NCI-H2107 (cell line): ENCODE measurements around the gene ASZ1.
"Not testable (repeated sequence)": the region's sequence is repeated elsewhere in the genome, so short reads cannot be mapped to it uniquely, and the experiment has no call there.

ENCODE experiments used
- DNase-seq: peaks from one replicate; lab custom pipeline; 2025; lab: John Stamatoyannopoulos, UW

ASZ1 gene

DNA sequence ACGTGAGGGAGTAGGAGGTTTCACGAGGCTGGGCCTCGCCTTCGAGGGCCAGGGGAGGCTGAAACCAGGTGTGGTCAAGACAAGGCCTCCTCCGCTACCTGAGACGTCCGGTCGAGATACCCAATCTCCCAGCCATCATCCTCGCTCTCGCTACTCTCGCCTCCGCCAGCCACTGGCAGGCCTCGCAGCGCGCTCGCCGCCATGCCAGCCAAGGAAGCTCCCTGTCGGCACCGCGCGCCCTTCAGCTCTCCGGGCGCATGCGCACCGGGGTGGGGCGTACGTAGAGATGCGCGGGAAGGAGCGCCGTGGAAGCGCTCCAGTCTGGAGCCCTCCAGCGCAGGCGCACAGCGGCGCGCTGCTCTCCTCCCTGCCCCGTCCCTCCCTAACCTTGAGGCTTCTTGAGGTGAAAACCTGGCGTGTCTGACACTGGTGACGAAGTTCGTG, at the start of gene ASZ1:
ASZ1 (minus strand) TSS at position 236 of the 444 bp plus-strand sequence; CDS start at position 203, 33 bp downstream.
- no peak for DNase-seq

GRCh38 chr7:117476557-117477215, 49.4 kb upstream of the ASZ1 start:
- DNase-seq = no peak

GRCh38 chr7:117472335-117472734, 45.0 kb upstream of the ASZ1 start:
- DNase-seq = no peak

GRCh38 chr7:117470777-117471176, 43.5 kb upstream of the ASZ1 start:
- no peak for DNase-seq

DNA sequence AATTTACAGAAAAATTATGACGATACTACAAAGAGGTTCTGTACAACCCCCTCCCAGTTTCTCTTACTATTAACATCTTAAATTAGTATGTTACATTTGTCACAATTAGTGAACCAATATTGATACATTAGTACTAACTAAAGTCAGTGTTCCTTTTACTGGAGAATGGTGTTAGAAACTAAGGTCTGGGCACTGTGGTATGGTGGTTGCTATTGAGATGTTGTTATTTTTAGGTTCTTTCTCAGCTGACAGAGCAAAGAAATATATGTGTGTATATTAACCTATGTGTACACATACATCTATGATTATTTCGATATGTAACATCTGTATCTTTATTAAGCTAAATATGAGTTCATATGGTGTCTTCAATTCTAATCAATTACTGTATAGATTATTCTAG, 40.9 kb upstream of the ASZ1 start:
- no peak for DNase-seq

- DNase-seq = not testable (repeated sequence)
Measured at GRCh38 chr7:117460815-117461214, 33.5 kb upstream of the ASZ1 start.

- no peak for DNase-seq
Measured at GRCh38 chr7:117459735-117460134, 32.4 kb upstream of the ASZ1 start.

GRCh38 chr7:117458977-117459583, 31.8 kb upstream of the ASZ1 start:
- no peak for DNase-seq

- no peak for DNase-seq
Measured at GRCh38 chr7:117448655-117449054, 21.4 kb upstream of the ASZ1 start.

GRCh38 chr7:117446220-117446815, 19.0 kb upstream of the ASZ1 start:
- no peak for DNase-seq

- no peak for DNase-seq
Measured at GRCh38 chr7:117445206-117445605, 17.9 kb upstream of the ASZ1 start.

DNA sequence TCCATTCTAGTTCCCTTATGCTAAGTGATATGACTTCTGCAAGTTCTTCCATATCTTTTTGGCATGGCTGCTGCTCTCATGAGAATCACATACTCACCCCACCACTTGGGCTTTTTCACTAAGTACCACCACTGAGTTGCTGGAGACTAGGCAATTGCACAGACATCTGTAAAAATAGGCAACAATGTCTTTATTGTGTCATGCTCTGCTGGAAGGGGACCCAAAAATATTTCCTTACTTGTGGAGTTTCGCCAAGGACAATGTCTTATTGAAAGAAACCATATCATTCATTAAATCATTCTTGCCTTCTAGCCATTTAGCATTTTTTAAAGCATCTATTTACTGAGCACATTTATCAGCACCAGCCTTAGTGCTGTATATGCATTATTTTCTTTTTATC, 17.4 kb upstream of the ASZ1 start:
- no peak for DNase-seq

DNA sequence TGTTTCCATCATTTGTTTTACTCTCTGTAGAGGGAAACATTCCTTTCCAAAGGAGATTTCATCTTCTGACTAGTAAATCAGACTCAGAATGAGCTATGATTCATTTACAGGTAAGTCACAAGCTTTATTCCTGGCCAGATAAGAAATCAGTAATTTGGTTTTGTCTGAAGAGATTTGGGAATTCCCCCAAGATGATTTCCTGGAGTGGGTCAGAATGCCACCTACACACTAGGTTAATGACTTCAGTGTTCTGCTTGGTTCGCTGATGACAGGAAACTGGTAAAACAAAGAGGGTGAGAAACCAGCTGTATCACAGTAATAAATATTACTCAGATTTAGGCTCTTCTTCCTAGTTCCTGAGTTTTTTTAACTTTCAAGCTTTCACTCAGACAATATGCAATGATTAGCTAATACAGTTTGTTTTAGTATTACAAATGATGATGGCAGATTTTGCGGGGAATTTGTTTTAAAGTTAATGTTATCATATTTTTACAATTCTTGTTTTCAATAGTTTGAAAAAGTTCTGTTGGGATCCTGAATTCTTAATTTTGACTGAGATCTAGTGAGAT, 8.3 kb upstream of the ASZ1 start:
- DNase-seq = no peak

DNA sequence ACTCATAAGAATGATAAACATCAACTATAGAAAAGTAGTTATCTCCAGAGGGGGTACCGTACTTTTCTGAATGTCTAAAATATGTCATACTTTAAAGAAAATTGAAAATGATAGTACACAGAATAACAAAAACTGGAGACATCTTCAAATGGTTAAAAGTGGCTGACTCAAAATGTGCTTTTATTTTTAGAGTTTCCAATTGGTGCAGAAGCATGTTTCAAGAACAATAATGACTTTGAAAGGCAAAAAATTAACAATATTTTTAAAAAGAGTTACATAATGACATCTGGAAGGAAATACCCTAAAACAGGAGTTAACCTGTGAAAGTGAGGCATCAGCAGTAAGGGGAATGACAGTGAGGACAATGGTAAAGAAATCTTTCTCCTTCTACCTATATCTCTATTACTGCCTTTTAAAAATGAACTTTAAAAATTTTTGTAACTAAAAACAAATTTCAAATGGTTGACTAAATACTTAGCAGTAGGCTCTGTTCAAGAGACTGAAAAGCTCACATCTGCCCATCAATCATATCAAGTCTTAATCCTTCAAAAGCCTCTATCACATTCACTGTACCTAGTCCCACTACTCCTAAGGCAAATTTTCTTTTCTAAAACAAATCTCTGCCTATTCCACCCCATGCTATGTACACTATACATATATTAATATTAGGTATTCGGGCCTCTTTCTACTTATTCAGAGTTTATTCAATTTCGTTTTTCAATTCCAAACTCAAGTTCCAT, 3.0 kb downstream of the ASZ1 start:
- no peak for DNase-seq

GRCh38 chr7:117414591-117414990, 12.7 kb downstream of the ASZ1 start:
- DNase-seq = not testable (repeated sequence)

- no peak for DNase-seq
Measured at GRCh38 chr7:117412946-117413559, 14.2 kb downstream of the ASZ1 start.

DNA sequence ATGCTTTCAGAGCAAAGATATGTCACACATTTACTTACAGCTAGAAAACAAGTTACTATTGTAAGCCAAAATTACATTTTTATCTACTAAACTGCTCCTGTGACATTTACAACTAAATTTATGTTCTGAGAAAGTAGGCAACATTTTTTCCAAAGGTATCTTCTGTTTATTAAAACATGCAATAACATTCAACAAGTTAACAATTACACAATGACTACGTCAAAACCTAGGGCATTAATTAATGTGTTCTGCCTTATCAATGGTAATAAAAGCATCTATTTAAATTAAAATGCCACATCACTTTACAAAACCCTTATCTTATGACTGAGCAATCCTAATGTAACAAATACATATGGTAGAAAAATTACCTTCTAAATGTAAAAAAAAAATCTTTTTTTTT, 14.9 kb downstream of the ASZ1 start:
- DNase-seq = no peak

GRCh38 chr7:117411539-117411938, 15.8 kb downstream of the ASZ1 start:
- no peak for DNase-seq

GRCh38 chr7:117408831-117409230, 18.5 kb downstream of the ASZ1 start:
- no peak for DNase-seq

GRCh38 chr7:117405519-117405918, 21.8 kb downstream of the ASZ1 start:
- DNase-seq = no peak

DNA sequence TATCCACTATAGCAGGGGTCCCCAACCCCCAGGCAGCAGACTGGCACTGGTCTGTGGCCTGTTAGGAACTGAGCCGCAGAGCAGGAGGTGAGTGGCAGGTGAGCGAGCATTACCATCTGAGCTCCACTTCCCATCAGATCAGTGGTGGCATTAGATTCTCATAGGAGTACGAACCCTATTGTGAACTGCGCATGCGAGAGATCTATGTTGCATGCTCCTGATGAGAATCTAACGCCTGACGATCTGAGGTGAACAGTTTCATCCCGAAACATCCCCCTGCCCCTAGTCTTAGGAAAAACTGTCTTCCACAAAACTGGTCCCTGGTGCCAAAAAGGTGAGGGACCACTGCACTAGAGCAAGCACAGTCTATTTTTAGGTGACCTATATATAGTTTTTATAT, 23.6 kb downstream of the ASZ1 start:
- no peak for DNase-seq

GRCh38 chr7:117402109-117402508, 25.2 kb downstream of the ASZ1 start:
- no peak for DNase-seq
